CD4-positive, alpha-beta T cell (primary cell): Measurements from ENCODE around the gene AFAP1. TPM values are rescaled to one million over a fixed set of nuclear protein-coding genes. Genes with fewer than 3 reads are reported as not detected.

Source experiments
- ATAC-seq: fragments of 200-7000 bp; cut with Tn5 transposase; one replicate; pipeline ENCODE4 v1.10.0; 2022; ENCODE audit warnings: mild to moderate bottlenecking; ENCODE audit not compliant: poor library complexity
- CTCF ChIA-PET: fragments of 350-600 bp; sonication (Branson Sonifier 250); formaldehyde crosslinking; loops from one replicate; lab custom pipeline; 2021; ENCODE audit warnings: antibody characterized with exemption, inconsistent platforms; lab: Charles Lee
- POLR2A ChIA-PET: fragments of 350-600 bp; sonication (Branson Sonifier 250); formaldehyde crosslinking; loops from one replicate; lab custom pipeline; 2021; ENCODE audit warnings: antibody characterized with exemption, inconsistent platforms; lab: Charles Lee
- DNase-seq, 14 experiments: peaks; one replicate each; pipeline ENCODE4 v3.0.0-alpha.2; 2013 to 2020; ENCODE audit warnings: mixed read lengths in 2 of 14
- H3K27ac ChIP-seq, 2 donors: one replicate each; pipeline versions ENCODE4 v1.5.1 to v1.7.0; 2013; ENCODE audit warnings: low read length in 2 of 2, low read depth in 1 of 2, mild to moderate bottlenecking in 1 of 2
- H3K27me3 ChIP-seq, 2 experiments: 1 replicate in 1 of 2; 2 replicates in 1 of 2; pipeline versions ENCODE4 v1.6.1 to v1.7.0; 2013; ENCODE audit warnings: low read length in 2 of 2, control low read depth in 1 of 2, mild to moderate bottlenecking in 1 of 2, moderate library complexity in 1 of 2; ENCODE audit not compliant: insufficient read depth in 2 of 2, control insufficient read depth in 1 of 2
- H3K36me3 ChIP-seq: one replicate; pipeline ENCODE4 v1.6.1; 2013; ENCODE audit warnings: low read length, control low read depth; ENCODE audit not compliant: insufficient read depth
- H3K4me1 ChIP-seq: one replicate; pipeline ENCODE4 v1.6.1; 2013; ENCODE audit warnings: low read length, control low read depth; ENCODE audit not compliant: insufficient read depth
- H3K4me3 ChIP-seq: one replicate; pipeline ENCODE4 v1.5.1; 2013; ENCODE audit warnings: mild to moderate bottlenecking, low read length, moderate library complexity
- H3K9me3 ChIP-seq, 2 experiments: 1 replicate in 1 of 2; 2 replicates in 1 of 2; pipeline versions ENCODE4 v1.6.1 to v1.7.0; 2013; ENCODE audit warnings: low read length in 2 of 2, mild to moderate bottlenecking in 2 of 2, control low read depth in 1 of 2, moderate library complexity in 1 of 2; ENCODE audit not compliant: control insufficient read depth in 1 of 2, insufficient read depth in 1 of 2
- H3K27ac Mint-ChIP-seq: one replicate; pipeline ENCODE4 v1.8.0; 2020; ENCODE audit warnings: mixed read lengths
- H3K27me3 Mint-ChIP-seq: one replicate; pipeline ENCODE4 v1.8.0; 2021; ENCODE audit warnings: mixed read lengths
- H3K36me3 Mint-ChIP-seq: one replicate; pipeline ENCODE4 v1.8.0; 2021; ENCODE audit warnings: low read depth, mixed read lengths
- H3K4me1 Mint-ChIP-seq: one replicate; pipeline ENCODE4 v1.8.0; 2021; ENCODE audit warnings: low read depth, mixed read lengths
- H3K4me3 Mint-ChIP-seq: one replicate; pipeline ENCODE4 v1.8.0; 2020; ENCODE audit warnings: mild to moderate bottlenecking, mixed read lengths
- H3K9me3 Mint-ChIP-seq: one replicate; pipeline ENCODE4 v1.8.0; 2020; ENCODE audit warnings: mixed read lengths
- CTCF ChIP-seq: fragments of 200-600 bp; IDR thresholded peaks from one replicate; pipeline ENCODE4 v1.8.0; 2022; ENCODE audit warnings: antibody characterized with exemption, mild to moderate bottlenecking
- intact Hi-C, 2 experiments: fragments of 100-400 bp; cut with DNase I in 1 of 2; cut with micrococcal nuclease in 1 of 2; formaldehyde crosslinking; loops; one replicate each; pipeline versions ENCODE4 v1.15.1 to v1.9.0; 2023 to 2025; cut with DNase I, micrococcal nuclease
- total RNA-seq, 174 experiments: library from RNA in 2 of 174; stranded (reverse) in 2 of 174; gene quantifications; one replicate each; pipeline ENCODE4 v1.2.3 and lab custom pipeline; 2021 to 2026

Gene AFAP1
- total RNA-seq, 2 experiments from 2014 or later, result 9.8 to 10.9 TPM

DNA sequence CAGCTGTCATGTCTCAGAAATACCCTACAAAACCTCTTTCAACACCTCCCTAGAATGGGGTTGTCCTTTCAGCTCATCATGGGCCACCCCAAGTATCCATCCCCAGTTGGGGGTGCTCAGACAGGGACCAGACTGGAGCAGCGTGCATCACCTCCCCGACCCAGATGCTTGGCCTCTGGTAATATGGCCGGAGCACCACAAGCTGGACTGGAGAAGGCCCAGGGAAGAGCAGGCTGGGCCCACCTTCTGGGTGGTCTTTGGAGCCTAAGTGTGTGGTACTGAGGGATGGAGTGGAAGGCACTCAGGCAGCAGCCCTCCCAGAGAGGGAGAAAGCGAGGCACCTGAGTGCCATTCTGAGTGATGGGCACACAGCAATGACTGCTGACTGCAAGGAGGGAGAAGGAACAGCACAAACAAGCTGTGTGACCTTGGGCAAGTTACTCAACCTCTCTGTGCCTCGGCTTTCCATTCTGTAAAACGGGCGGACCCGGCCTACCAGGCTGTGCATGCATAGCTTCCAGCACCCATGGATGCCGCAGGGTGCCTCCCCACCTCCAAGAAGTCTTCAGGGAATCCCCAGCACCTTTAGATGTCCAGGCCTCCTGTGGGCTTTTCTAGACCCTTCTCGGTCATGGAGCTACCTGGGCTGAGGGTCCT is 228.2 kb downstream of the AFAP1 start:
- no peak overlapping the region for H3K27ac Mint-ChIP-seq
- H3K4me3 Mint-ChIP-seq, result no peak overlapping the region
- no peak for ATAC-seq
- no peaks in the 10 kb centered on the region for H3K4me1 Mint-ChIP-seq
- peaks cover 3% of the 10 kb centered on the region for H3K9me3 Mint-ChIP-seq
- no peaks in the 10 kb centered on the region for H3K27me3 Mint-ChIP-seq
- POLR2A ChIA-PET, result no interaction called here
- Histone ChIP-seq H3K36me3 (no peaks in the 10 kb centered on the region), H3K27ac (no peak overlapping the region), H3K9me3 (peaks cover 0 to 19% of the 10 kb centered on the region in 2 experiments), H3K4me3 (no peak overlapping the region), H3K27me3 (no peaks in the 10 kb centered on the region), H3K4me1 (no peaks in the 10 kb centered on the region)
- CTCF ChIA-PET, result no interaction called here
- DNase-seq, result no peak
- no peak for TF ChIP-seq CTCF
- intact Hi-C loops, result no loop called here
- H3K36me3 Mint-ChIP-seq, result no peaks in the 10 kb centered on the region

DNA sequence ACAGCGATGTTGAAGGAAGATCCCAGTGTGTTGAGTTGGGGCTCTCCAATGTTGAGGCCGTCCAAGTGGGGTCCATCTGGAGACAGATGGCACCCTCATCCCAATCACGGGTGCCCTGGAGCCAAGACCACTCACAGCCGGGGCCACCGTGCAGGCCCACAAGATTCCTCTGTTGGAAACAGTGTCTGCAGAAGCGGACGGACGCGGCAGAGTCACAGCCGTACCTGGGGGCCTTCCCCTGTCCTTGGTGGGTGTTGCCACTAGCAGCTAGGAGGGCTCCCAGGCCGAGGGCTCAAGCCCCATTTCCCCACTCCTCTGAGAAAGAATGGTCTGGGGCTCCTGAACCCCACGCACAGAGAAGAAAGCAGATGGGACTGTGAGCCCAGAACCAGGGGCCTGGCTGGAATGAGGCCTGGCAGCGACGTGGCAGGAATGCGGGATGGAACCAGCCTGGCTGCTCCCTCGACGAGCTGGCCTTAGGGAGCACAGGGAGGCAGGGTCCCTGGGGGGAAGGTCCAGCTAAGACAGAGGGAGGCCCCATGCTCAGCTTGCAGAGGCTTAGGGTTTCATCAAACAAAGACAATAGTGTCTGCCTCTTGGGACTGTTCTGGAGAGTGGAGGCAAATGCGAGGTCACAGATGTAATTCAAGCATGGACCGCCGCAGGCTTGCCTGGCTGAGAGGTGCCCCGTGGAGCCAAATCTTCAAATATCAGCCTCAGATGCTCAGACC is 228.9 kb downstream of the AFAP1 start:
- ChIA-PET CTCF (no interaction called here), POLR2A (no interaction called here)
- H3K9me3 ChIP-seq, result peaks cover 0 to 21% of the 10 kb centered on the region in 2 experiments
- ATAC-seq (no peak), DNase-seq (no peak)
- H3K27me3 ChIP-seq, result no peaks in the 10 kb centered on the region
- Mint-ChIP-seq H3K27me3 (no peaks in the 10 kb centered on the region), H3K27ac (no peak overlapping the region), H3K4me1 (no peaks in the 10 kb centered on the region), H3K9me3 (peaks cover 3% of the 10 kb centered on the region), H3K36me3 (no peaks in the 10 kb centered on the region), H3K4me3 (no peak overlapping the region)
- no peak overlapping the region for H3K27ac ChIP-seq
- TF ChIP-seq CTCF, result no peak
- no peaks in the 10 kb centered on the region for H3K4me1 ChIP-seq
- intact Hi-C loops, result no loop called here
- H3K4me3 ChIP-seq, result no peak overlapping the region
- no peaks in the 10 kb centered on the region for H3K36me3 ChIP-seq

GRCh38 chr4:7710126-7710525 is 229.5 kb downstream of the AFAP1 start:
- Mint-ChIP-seq H3K27me3 (no peaks in the 10 kb centered on the region), H3K36me3 (no peaks in the 10 kb centered on the region), H3K4me1 (no peaks in the 10 kb centered on the region), H3K9me3 (peaks cover 3% of the 10 kb centered on the region), H3K27ac (no peak overlapping the region), H3K4me3 (no peak overlapping the region)
- Histone ChIP-seq H3K36me3 (no peaks in the 10 kb centered on the region), H3K4me1 (no peaks in the 10 kb centered on the region), H3K27ac (no peak overlapping the region), H3K27me3 (no peaks in the 10 kb centered on the region), H3K4me3 (no peak overlapping the region), H3K9me3 (peaks cover 0 to 21% of the 10 kb centered on the region in 2 experiments)
- POLR2A ChIA-PET, result no interaction called here
- CTCF ChIA-PET, result no interaction called here
- no peak for ATAC-seq
- intact Hi-C loops, result no loop called here
- DNase-seq, result no peak
- TF ChIP-seq CTCF, result no peak
